MM.1S (cell line): ENCODE data around the gene ACTG1.

ENCODE experiments used
- DNase-seq: peaks from one replicate; pipeline ENCODE4 v3.0.0-alpha.2; 2015
- H2AFZ ChIP-seq: fragments of 300-600 bp; sonication (generic); 2 replicates; pipeline ENCODE4 v1.6.0; 2016; ENCODE audit warnings: antibody characterized with exemption, low read length
- H3F3A ChIP-seq: fragments of 300-600 bp; sonication (generic); 2 replicates; pipeline ENCODE4 v1.6.1; 2016; ENCODE audit warnings: mild to moderate bottlenecking, antibody characterized with exemption, low read length, moderate library complexity, mixed read lengths; ENCODE audit not compliant: insufficient read depth
- H3K27ac ChIP-seq: fragments of 300-600 bp; sonication (generic); 2 replicates; pipeline ENCODE4 v1.5.1; 2016; ENCODE audit warnings: mild to moderate bottlenecking, low read length
- H3K27me3 ChIP-seq: fragments of 300-600 bp; sonication (generic); replicated peaks from 2 replicates; pipeline ENCODE4 v1.6.0; 2016; ENCODE audit warnings: low read length; ENCODE audit not compliant: insufficient read depth
- H3K36me3 ChIP-seq: fragments of 300-600 bp; sonication (generic); replicated peaks from 2 replicates; pipeline ENCODE4 v1.6.1; 2016; ENCODE audit warnings: mild to moderate bottlenecking, low read length, mixed read lengths; ENCODE audit not compliant: insufficient read depth
- H3K4me1 ChIP-seq: fragments of 300-600 bp; sonication (generic); 2 replicates; pipeline ENCODE4 v1.6.1; 2016; ENCODE audit warnings: low read length, mixed read lengths
- H3K4me2 ChIP-seq: fragments of 300-600 bp; sonication (generic); 2 replicates; pipeline ENCODE4 v1.6.0; 2016; ENCODE audit warnings: low read depth, low read length
- H3K4me3 ChIP-seq: fragments of 300-600 bp; sonication (generic); 2 replicates; pipeline ENCODE4 v1.5.1; 2016; ENCODE audit warnings: low read length, mixed read lengths
- H3K79me2 ChIP-seq: fragments of 300-600 bp; sonication (generic); 2 replicates; pipeline ENCODE4 v1.6.1; 2016; ENCODE audit warnings: mixed run types, low read length, mixed read lengths
- H3K9ac ChIP-seq: fragments of 300-600 bp; sonication (generic); 2 replicates; pipeline ENCODE4 v1.6.1; 2016; ENCODE audit warnings: low read length, mixed read lengths
- H3K9me2 ChIP-seq: fragments of 300-600 bp; sonication (generic); replicated peaks from 2 replicates; pipeline ENCODE4 v1.6.1; 2016; ENCODE audit warnings: mild to moderate bottlenecking, low read length, mixed read lengths; ENCODE audit not compliant: insufficient read depth
- H3K9me3 ChIP-seq: fragments of 300-600 bp; sonication (generic); replicated peaks from 2 replicates; pipeline ENCODE4 v1.6.1; 2016; ENCODE audit warnings: mild to moderate bottlenecking, low read length, mixed read lengths; ENCODE audit not compliant: insufficient read depth
- H4K20me1 ChIP-seq: fragments of 300-600 bp; sonication (generic); 2 replicates; pipeline ENCODE4 v1.6.1; 2016; ENCODE audit warnings: mild to moderate bottlenecking, low read length, moderate library complexity, mixed read lengths; ENCODE audit not compliant: insufficient read depth
- EZH2 ChIP-seq: fragments of 300-600 bp; sonication (generic); optimal IDR thresholded peaks from 2 replicates; pipeline ENCODE3; 2017; ENCODE audit warnings: low read depth, mild to moderate bottlenecking, antibody characterized with exemption, low read length, mixed read lengths
- EZH2phosphoT487 ChIP-seq: fragments of 300-600 bp; sonication (generic); IDR thresholded peaks from 2 replicates; pipeline ENCODE4 v1.6.1; 2018; ENCODE audit warnings: antibody characterized with exemption, low read length
- TF ChIP-seq, protein P1 (sequence below): fragments of 300-600 bp; sonication (generic); IDR thresholded peaks from 2 replicates; pipeline ENCODE4 v1.5.1; 2016; ENCODE audit warnings: antibody characterized with exemption, low read length, mixed read lengths

Gene ACTG1

DNA sequence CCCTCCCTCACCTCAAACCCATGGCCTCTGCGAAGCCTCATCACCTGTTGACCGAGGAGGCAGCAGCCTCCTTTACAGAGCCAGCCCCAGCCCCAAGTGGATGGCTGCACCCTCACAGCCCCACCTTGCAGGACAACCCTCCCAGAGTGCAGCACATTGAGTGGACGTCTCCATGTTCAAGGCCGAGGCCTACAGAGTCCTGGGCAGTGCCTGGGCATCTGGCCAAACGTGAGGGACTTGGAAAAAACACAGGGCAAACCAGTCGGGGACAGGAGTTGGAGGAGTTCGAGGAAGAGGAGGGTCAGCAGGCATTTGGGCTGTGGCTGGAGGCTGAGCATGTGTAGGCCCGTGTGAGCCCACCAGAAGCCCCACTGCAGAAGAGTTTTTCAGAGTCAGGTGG, 39.6 kb downstream of the ACTG1 start:
- H3K36me3 ChIP-seq: no peaks in the 10 kb centered on the region
- no peak for DNase-seq
- TF ChIP-seq EZH2phosphoT487: no peak
- TF ChIP-seq, protein P1, sequence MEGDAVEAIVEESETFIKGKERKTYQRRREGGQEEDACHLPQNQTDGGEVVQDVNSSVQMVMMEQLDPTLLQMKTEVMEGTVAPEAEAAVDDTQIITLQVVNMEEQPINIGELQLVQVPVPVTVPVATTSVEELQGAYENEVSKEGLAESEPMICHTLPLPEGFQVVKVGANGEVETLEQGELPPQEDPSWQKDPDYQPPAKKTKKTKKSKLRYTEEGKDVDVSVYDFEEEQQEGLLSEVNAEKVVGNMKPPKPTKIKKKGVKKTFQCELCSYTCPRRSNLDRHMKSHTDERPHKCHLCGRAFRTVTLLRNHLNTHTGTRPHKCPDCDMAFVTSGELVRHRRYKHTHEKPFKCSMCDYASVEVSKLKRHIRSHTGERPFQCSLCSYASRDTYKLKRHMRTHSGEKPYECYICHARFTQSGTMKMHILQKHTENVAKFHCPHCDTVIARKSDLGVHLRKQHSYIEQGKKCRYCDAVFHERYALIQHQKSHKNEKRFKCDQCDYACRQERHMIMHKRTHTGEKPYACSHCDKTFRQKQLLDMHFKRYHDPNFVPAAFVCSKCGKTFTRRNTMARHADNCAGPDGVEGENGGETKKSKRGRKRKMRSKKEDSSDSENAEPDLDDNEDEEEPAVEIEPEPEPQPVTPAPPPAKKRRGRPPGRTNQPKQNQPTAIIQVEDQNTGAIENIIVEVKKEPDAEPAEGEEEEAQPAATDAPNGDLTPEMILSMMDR: no peak
- no peak for TF ChIP-seq EZH2
- no peaks in the 10 kb centered on the region for H3K79me2 ChIP-seq
- no peaks in the 10 kb centered on the region for H3K4me1 ChIP-seq
- no peaks in the 10 kb centered on the region for H4K20me1 ChIP-seq
- H3K4me2 ChIP-seq: no peak overlapping the region
- peaks cover 95% of the 10 kb centered on the region for H3K27me3 ChIP-seq
- H3K9ac ChIP-seq: no peak overlapping the region
- no peaks in the 10 kb centered on the region for H3K9me2 ChIP-seq
- no peak overlapping the region for H3K27ac ChIP-seq
- no peak overlapping the region for H2AFZ ChIP-seq
- H3K9me3 ChIP-seq: no peaks in the 10 kb centered on the region
- H3F3A ChIP-seq: no peaks in the 10 kb centered on the region
- H3K4me3 ChIP-seq: no peak overlapping the region

DNA sequence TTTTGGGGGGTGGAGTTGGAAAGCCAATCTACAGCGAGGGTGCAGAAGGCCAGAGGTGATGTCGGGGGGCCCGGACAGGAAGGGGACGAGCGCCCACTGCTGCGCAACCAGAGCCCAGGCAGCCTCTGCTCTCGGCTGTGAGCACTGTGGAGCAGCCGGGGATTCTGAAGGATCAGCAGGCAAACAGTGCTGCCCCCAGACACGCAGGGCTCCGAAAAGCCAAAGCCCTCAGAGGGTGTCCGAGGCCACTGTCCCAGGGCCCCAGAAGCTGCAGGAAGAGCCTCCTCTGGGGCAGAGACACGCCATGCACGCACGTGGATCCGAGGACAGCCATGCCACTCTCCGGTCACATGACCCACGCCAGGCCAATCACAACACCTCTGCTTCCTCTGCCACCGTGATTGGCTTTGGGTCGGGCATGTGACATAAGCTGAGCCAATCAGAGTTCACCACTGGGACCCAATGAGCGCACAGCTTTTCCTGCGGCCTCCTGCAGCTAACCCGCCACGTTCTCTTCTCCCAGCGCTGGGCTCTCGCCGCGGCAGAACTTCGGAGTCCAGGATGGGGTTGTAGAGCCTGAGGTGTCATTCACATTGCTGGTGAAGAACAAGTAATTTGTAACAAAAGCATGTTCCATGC, 40.7 kb downstream of the ACTG1 start:
- Histone ChIP-seq H3K9me3 (no peaks in the 10 kb centered on the region), H3K27ac (no peak overlapping the region), H3K79me2 (no peaks in the 10 kb centered on the region), H3K4me1 (no peaks in the 10 kb centered on the region), H2AFZ (peak overlapping the region; percentile 45; the same call in 1 of the 2 replicates), H4K20me1 (no peaks in the 10 kb centered on the region), H3K4me3 (no peak overlapping the region), H3K9me2 (no peaks in the 10 kb centered on the region), H3F3A (no peaks in the 10 kb centered on the region), H3K9ac (no peak overlapping the region), H3K36me3 (no peaks in the 10 kb centered on the region), H3K27me3 (peaks cover 95% of the 10 kb centered on the region), H3K4me2 (peak overlapping the region; percentile 54)
- TF ChIP-seq EZH2phosphoT487: no peak
- TF ChIP-seq, protein P1: no peak
- no peak for TF ChIP-seq EZH2
- peak; percentile 33 for DNase-seq

DNA sequence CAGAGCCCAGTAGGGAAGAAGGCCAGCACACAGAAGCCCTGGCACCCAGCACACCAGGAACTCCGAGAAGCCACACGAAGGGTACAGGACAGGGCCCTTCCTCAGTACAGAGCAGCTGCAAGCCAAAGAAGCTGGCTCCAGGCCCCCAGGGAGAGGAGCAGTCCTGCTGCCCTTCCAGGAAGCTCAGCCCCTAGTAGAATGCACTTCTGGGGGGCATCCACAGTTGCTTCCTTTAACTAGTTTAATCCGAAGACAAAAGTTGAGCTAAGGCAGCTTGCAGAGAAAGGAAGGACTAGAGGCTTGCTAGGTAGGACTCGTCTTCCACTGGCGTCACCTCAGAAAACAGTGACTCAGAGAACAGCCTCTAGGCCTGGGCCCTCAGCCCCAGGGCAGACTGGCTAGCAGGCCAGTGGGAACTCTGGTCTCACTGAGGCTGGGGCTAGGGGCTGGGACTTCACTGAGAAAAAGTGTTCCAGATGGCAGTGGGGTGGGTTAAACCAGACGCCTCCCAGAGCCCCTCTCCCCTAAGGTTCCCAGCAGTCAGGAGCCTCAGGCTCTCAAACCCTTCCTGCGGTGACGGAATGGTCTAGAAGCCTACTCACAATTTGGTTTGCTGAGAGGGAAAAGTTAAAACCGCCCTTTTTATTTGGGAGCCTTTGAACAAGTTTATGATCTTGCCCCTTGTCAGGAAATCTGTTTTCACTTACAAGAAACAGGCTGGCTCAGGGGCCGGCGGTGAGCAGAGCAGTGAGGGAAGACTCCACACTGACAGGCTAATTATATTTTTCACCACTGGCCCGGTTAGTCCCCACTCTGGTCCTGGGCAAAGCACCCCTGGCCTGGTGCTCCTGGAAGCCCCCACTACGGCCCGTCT, 41.4 kb downstream of the ACTG1 start:
- H3K9me2 ChIP-seq: no peaks in the 10 kb centered on the region
- no peak for DNase-seq
- no peaks in the 10 kb centered on the region for H3K79me2 ChIP-seq
- H3K4me2 ChIP-seq: no peak overlapping the region
- no peaks in the 10 kb centered on the region for H3K9me3 ChIP-seq
- H3K36me3 ChIP-seq: no peaks in the 10 kb centered on the region
- no peak overlapping the region for H3K4me3 ChIP-seq
- no peaks in the 10 kb centered on the region for H3F3A ChIP-seq
- H3K27me3 ChIP-seq: peaks cover 95% of the 10 kb centered on the region
- H3K27ac ChIP-seq: no peak overlapping the region
- H3K4me1 ChIP-seq: no peaks in the 10 kb centered on the region
- H2AFZ ChIP-seq: peak overlapping the region; percentile 45; the same call in 1 of the 2 replicates
- H3K9ac ChIP-seq: no peak overlapping the region
- TF ChIP-seq, protein P1: no peak
- TF ChIP-seq EZH2 (no peak), EZH2phosphoT487 (no peak)
- no peaks in the 10 kb centered on the region for H4K20me1 ChIP-seq
